Stimulated activated CD4-positive, alpha-beta T cell treated with anti-CD3 and anti-CD28 coated beads, Interleukin-1b, Interleukin-23, amount 100 ng/mL, for 48 hours (primary cell): Measurements from ENCODE around the gene ZSWIM5.
"Not testable (repeated sequence)": the region's sequence is repeated elsewhere in the genome, so short reads cannot be mapped to it uniquely, and the experiment has no call there.

ENCODE experiments used
- DNase-seq: peaks from one replicate; pipeline ENCODE4 v3.0.0-alpha.2; 2020

The ZSWIM5 gene

DNA sequence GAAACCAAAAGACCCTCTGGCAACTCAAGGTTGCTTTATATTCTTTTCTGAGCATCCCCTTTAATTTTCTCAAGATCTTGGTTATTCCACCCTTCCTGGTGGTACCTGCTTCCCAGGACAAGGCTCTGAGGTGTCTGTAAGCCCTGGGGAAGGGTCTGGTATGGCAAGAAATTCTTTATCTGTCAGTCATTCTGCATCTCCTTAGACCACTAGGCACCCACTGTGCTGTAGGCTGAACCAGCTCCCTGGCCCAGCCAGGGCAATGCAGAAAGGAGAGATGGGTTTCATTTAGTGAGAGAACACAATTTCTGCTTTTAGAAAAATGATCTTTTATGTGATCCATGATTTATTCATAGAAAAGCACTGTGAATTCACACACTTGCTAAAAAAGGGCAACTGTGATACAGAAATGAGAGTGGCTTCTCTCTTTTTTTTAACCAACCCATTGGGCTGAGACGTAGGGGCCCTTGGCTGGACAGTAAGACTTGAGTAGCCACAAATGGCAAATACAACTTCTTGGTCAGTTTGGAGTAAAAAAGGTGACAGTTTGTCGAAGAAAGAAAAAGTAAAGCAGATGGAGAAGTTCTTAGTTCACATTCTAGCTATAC, 190.2 kb downstream of the ZSWIM5 start:
- DNase-seq = no peak

DNA sequence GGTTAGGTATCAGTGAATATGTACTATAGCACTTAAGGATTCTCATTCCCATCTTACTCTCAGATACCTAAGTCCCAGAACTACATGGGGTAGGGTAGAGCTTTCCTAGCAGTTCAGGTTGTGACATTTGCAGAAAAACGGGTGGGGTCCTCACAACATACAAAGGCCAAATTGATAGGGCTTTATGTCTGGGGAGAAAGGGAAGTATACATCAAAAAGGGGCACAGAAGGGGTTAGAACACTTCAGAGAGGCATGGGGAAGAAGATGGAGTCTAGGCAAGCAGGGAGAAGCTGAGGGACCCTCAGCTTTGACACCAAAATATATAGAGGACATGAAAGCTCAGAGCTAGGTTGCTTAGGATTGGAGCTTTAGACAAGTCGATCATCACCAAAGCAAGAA, 190.7 kb downstream of the ZSWIM5 start:
- DNase-seq = no peak

- peak; percentile 77 for DNase-seq
Observed at GRCh38 chr1:45014321-45015028, 191.9 kb downstream of the ZSWIM5 start.

DNA sequence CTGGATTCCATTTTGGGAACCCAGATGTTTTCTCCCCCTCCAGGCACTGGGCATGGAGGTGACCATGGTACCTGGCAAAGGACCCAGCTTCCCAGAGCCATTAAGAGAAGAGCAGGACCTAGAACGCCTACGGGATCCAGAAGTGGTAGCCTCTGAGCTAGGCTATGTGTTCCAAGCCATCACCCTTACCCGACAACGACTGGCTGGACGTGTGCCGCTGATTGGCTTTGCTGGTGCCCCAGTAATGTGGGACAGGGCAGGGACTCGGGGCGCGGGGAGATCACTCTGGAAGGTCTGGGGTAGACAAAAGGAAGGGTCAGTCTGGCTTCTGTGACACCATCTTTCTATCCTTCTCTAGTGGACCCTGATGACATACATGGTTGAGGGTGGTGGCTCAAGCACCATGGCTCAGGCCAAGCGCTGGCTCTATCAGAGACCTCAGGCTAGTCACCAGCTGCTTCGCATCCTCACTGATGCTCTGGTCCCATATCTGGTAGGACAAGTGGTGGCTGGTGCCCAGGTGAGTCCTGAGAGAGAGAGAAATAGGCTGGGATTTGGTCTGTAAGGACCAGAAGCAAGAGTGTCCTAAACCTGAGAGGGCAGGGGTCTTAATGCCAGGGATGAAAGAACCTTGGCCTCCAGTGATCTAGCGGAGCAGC, 192.7 kb downstream of the ZSWIM5 start:
- DNase-seq = no peak

DNA sequence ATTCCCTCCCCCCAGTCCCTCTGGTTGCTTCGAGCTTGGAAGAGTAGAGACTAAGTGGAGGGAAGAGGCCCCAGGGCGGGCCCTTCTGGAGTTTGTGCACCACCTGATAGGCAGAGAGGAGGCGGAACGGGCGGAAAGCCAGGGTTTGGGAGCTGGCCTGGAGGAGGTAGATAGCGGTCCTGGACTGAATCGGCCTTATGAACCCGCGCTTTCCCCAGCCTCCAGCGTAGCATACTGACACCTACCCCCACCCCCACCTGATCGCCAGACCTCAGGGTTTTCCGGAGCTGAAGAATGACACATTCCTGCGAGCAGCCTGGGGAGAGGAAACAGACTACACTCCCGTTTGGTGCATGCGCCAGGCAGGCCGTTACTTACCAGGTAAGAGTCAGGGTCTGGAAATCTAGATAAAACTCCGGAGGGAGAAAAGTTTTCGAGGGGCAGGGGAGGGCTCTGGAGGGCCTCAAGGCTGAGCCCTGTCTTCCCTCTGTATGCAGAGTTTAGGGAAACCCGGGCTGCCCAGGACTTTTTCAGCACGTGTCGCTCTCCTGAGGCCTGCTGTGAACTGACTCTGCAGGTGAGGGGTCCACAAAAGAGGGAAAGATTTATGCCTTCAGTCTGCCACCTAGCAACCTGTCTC, 193.6 kb downstream of the ZSWIM5 start:
- peak; percentile 57 for DNase-seq

- DNase-seq = peak; percentile 93
Observed at GRCh38 chr1:45011837-45012638, 194.4 kb downstream of the ZSWIM5 start, which contains the start of gene UROD. TSS of gene UROD (plus strand) at chr1:45012254. CDS start at chr1:45012266, 12 bp downstream.

DNA sequence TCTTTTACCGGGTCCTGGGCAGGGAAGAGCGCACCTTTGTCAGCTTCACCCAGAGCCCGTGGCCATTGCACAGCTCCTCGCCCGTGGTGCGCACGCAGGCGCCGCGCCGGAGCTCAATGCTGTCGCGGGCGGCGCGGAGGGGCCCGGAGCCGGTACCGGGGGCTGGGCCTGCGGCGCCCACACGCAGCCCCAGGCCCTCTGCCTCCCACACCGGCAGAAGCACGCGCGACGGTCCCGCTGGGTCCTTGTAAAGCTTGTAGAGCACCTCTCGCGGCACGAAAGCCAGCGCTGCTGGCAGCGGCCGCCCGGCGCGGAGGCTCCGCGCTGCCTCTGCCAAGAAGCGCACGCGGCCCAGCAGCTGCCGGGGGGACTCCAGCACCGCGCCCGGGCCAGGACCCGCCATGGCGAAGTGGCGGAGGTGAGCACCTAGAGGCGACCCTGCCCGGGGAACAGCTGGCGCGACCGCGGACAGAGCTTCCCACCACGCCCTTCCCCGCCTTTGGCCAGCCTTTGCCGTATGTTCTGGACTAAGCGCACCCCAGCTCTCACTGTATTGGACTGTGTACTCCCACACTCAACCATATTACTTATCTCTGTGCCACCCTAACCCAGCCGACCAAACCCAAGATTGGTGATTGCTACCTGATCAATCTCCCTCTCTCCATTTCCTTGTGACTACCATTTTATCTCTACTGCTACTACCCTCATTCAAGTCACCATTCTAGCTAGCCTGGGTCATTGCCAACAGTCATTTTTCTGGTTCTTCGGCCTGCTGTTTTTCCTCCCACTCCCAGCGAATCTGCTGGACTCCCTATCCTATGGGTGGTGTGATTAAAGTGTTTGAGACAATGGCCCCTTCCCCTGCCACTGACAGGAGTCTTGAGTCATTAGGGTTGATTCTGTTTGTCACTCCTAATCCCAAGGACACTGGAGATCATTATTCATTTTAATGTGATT, 195.3 kb downstream of the ZSWIM5 start, which contains the start of gene HECTD3:
HECTD3 (minus strand) TSS at position 470 of the 957 bp plus-strand sequence; CDS start at position 403, 67 bp downstream.
- DNase-seq = peak; percentile 69

DNA sequence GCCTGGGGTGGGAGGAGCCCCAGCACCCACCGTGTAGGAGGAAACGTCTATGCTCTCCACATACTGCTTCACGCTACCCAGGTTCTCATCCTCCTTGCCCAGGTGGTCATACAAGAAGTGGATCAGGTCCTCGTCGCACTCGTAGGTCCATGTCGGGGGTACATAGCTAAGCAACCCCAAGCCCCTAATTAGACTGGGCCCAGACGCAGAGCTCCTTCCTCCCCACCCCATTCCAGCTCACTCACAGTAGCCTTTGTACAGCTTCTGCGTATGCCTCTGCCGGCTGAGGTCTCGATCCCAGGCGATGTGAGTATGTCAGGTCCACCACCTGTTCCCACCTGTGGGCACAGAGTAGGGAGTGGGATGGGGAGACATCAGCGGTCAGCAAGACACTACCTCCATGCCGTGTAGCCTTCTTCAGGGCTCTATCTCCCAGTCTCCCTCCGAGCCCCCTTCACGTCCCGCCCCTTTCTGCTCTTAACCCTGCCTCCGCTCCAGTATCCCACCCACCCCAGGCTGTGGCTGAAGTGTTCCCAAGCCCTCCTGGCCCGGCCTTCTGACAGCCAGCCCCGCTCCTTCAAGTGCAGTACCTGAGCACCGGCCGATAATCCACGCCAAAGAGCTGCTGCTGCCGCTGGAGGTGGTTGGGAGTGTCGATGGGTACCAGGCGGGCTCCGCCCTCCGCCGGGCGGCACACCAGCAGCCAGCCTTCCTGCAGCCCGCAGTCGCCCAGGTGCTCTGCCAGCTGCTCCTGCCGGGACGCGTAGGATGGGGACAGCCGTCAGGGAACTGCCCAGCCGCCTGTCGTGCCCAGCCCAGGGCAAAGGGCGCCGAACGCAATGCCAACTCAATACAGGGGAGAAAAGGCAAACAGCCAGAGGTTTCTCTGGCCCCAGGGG, 196.2 kb downstream of the ZSWIM5 start:
- peak; percentile 27 for DNase-seq

DNA sequence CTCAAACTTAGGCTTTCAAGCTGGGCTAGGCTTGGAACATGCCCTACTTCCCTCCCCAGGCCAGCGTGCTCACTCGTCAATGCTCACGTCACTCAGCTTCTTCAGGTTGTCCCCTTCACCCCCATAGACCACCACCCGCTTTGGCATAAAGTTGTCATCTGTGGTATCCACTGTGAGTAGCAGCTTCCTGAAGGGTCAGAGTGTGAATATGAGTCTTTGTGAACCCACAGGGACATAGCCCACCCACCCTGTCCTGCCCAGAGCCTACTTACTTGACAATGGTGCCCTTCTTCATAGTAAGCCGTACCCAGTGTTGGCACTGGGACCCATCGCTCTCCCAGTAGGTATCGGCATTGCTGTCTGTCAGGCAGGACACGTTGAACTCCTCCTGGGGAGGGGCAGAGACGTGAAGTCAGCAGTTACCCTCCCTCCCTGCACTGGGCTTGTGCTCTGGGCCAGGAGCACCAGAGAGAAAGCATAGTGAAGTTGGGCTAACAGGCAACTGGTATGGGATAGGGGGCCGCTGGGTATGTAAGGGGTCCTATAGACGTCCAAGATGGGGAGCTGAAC, 197.0 kb downstream of the ZSWIM5 start:
- no peak for DNase-seq

- DNase-seq = no peak
Observed at GRCh38 chr1:45008516-45008915, 197.9 kb downstream of the ZSWIM5 start.

DNA sequence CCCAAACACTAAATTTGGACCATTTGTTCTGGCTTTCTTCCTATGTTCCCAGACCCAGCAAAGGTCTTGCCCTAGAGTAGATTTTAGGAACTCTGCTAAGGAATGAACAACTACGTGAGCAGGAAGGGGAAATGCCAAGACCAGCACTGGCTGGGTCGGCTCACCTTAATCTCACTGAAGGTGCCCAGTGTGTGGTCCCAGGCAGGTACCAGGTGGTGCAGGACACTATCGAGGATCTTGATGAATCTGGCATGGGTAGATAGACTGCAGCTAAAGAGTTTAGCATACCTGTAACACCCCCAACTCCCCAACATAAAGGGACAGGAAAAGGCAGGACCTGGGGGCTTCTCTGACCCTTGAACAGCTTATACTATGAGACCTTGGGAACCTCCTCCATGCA, 198.3 kb downstream of the ZSWIM5 start:
- DNase-seq = no peak

GRCh38 chr1:45007311-45007710, 199.1 kb downstream of the ZSWIM5 start:
- no peak for DNase-seq

DNA sequence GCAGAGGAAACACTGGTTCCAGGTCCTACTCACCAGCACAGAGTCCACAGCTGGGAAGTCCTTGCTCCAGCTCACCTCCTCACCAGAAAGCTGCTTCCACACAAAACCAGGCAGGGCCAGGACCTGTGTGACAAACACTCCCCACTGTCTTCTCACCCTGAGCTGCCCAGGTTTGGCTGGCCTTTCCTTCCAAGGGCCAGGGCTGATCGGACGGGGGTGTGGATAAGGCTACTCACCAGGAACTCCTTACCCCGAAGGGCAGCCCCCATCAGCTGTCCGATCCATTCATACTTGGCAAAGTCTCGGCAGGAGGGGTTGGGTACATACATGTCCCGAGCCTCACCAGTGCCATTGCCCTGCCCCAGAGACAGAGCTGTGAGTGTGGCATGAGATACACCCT, 200.6 kb downstream of the ZSWIM5 start:
- no peak for DNase-seq

- no peak for DNase-seq
Observed at GRCh38 chr1:45004281-45004920, 202.0 kb downstream of the ZSWIM5 start.

DNA sequence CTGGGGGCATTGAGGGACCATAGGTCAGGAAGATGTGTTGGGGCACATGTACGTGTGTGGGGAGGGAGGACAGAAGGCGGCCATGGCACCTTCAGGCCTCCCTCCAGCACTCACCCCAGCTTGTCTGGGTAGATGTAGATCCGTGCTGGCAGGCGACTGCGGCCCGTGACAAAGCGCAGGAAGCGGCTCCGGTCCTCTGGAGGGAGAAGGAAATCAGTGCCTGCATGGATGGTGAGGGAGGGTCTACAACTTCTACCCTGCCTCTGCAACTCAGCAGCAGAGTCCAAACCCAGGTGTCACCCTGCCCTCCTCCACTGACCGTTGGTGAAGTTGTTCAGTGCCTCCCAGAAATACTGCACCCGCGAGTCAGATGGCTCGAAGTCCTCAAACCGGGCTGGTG, 202.7 kb downstream of the ZSWIM5 start:
- DNase-seq = no peak

GRCh38 chr1:45002650-45003645, 203.5 kb downstream of the ZSWIM5 start:
- no peak for DNase-seq

- not testable (repeated sequence) for DNase-seq
Observed at GRCh38 chr1:45001576-45001975, 204.8 kb downstream of the ZSWIM5 start.

DNA sequence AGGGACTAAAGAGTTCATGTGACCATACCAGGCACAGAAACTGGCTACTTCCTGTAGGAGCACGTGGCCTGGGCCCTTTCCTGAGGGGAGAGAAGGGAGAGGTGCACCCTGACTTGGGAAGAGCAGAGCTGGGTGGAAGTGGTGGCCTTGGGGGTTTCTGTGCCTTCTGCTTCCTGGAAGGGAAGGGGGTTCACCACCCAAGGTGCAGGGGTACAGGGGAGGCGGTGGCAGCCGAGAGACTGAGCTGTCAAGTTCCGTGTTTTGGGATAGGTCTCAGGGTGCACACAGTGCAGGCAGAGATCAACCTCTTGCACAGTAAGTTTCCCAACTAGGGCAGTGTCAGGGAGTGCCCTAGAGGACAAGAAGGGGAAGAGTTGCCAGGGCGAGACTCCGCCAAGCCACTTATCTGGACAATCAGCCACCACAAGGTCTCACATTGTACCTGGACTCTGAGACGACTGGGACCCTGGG, 205.4 kb downstream of the ZSWIM5 start:
- DNase-seq = no peak
